ENCODE data around the gene CDK2.
"Not testable (repeated sequence)": the region's sequence is repeated elsewhere in the genome, so short reads cannot be mapped to it uniquely, and the experiment has no call there.

The CDK2 gene

GRCh38 chr12:55982319-55982936, 15.8 kb downstream of the CDK2 start:
- DNase-seq (ENCODE audit: low read depth) = no peak

GRCh38 chr12:55983232-55983842, 16.7 kb downstream of the CDK2 start:
- DNase-seq (ENCODE audit: low read depth) = no peak

GRCh38 chr12:55984861-55985260, 18.2 kb downstream of the CDK2 start:
- DNase-seq (ENCODE audit: low read depth) = no peak

GRCh38 chr12:55985341-55985740, 18.7 kb downstream of the CDK2 start:
- DNase-seq (ENCODE audit: low read depth) = no peak

GRCh38 chr12:55985976-55986375, 19.3 kb downstream of the CDK2 start:
- DNase-seq (ENCODE audit: low read depth) = not testable (repeated sequence)

GRCh38 chr12:55991110-55991509, 24.5 kb downstream of the CDK2 start:
- no peak for DNase-seq (ENCODE audit: low read depth)

GRCh38 chr12:55993230-55993853, 26.7 kb downstream of the CDK2 start:
- no peak for DNase-seq (ENCODE audit: low read depth)

- DNase-seq (ENCODE audit: low read depth) = no peak
Observed at GRCh38 chr12:55995366-55995765, 28.7 kb downstream of the CDK2 start.

- no peak for DNase-seq (ENCODE audit: low read depth)
Observed at GRCh38 chr12:55996201-55996714, 29.6 kb downstream of the CDK2 start.

GRCh38 chr12:55996715-55997534, 30.3 kb downstream of the CDK2 start, which contains the start of gene SUOX:
SUOX (plus strand) TSS chr12:55997276; CDS start chr12:56002222, 4,946 bp downstream.
- peak; percentile 83 for DNase-seq (ENCODE audit: low read depth)

- no peak for DNase-seq (ENCODE audit: low read depth)
Observed at GRCh38 chr12:55997535-55997859, 30.9 kb downstream of the CDK2 start.

- not testable (repeated sequence) for DNase-seq (ENCODE audit: low read depth)
Observed at GRCh38 chr12:55999522-55999921, 32.9 kb downstream of the CDK2 start.

GRCh38 chr12:55999999-56000540, 33.4 kb downstream of the CDK2 start:
- DNase-seq (ENCODE audit: low read depth) = not testable (repeated sequence)

GRCh38 chr12:56001487-56002100, 35.0 kb downstream of the CDK2 start:
- no peak for DNase-seq (ENCODE audit: low read depth)

GRCh38 chr12:56003376-56003775, 36.7 kb downstream of the CDK2 start:
- DNase-seq (ENCODE audit: low read depth) = not testable (repeated sequence)

GRCh38 chr12:56004211-56004610, 37.6 kb downstream of the CDK2 start:
- DNase-seq (ENCODE audit: low read depth) = no peak

GRCh38 chr12:56007564-56008559, 41.2 kb downstream of the CDK2 start:
- no peak for DNase-seq (ENCODE audit: low read depth)

- no peak for DNase-seq (ENCODE audit: low read depth)
Observed at GRCh38 chr12:56010111-56010570, 43.5 kb downstream of the CDK2 start.

GRCh38 chr12:56011509-56012090, 45.0 kb downstream of the CDK2 start:
- DNase-seq (ENCODE audit: low read depth) = no peak

GRCh38 chr12:56013482-56013881, 46.9 kb downstream of the CDK2 start:
- no peak for DNase-seq (ENCODE audit: low read depth)
